Fibroblast of lung (primary cell): ENCODE measurements around the gene ARMC9. TPM values are rescaled to one million over a fixed set of nuclear protein-coding genes. Genes with fewer than 3 reads are reported as not detected.

Source experiments
- DNase-seq, 2 donors: peaks; one replicate each; pipeline versions ENCODE4 v3.0.0 to v3.0.0-alpha.2; 2010; ENCODE audit warnings: low read depth in 2 of 2
- H2AFZ ChIP-seq: 2 replicates; pipeline ENCODE4 v1.5.1; 2012; ENCODE audit warnings: low read length, control low read depth, inconsistent platforms
- H3K27ac ChIP-seq: 2 replicates; pipeline ENCODE4 v1.5.1; 2011; ENCODE audit warnings: low read length, control low read depth; ENCODE audit not compliant: insufficient read depth
- H3K27me3 ChIP-seq: 2 replicates; pipeline ENCODE4 v1.5.1; 2011; ENCODE audit warnings: mild to moderate bottlenecking, low read length; ENCODE audit not compliant: control insufficient read depth, insufficient read depth
- H3K36me3 ChIP-seq: 2 replicates; pipeline ENCODE4 v1.5.1; 2011; ENCODE audit warnings: low read length; ENCODE audit not compliant: control insufficient read depth, insufficient read depth
- H3K4me1 ChIP-seq: 2 replicates; pipeline ENCODE4 v1.5.1; 2011; ENCODE audit warnings: low read length; ENCODE audit not compliant: control insufficient read depth, insufficient read depth; ENCODE audit errors: extremely low read depth
- H3K4me2 ChIP-seq: 2 replicates; pipeline ENCODE4 v1.5.1; 2011; ENCODE audit warnings: low read length, control low read depth; ENCODE audit not compliant: insufficient read depth; ENCODE audit errors: extremely low read depth
- H3K4me3 ChIP-seq, 4 experiments: fragments of 200-600 bp in 1 of 4; sonication (generic) in 1 of 4; replicated peaks in 1 of 4; 2 replicates each; pipeline ENCODE4 v1.5.1; 2011 to 2016; ENCODE audit warnings: low read length in 4 of 4, low read depth in 3 of 4, mild to moderate bottlenecking in 3 of 4, control low read depth in 2 of 4, inconsistent platforms in 1 of 4, mixed read lengths in 1 of 4; ENCODE audit not compliant: insufficient read depth in 1 of 4; ENCODE audit errors: control extremely low read depth in 1 of 4
- H3K79me2 ChIP-seq: 2 replicates; pipeline ENCODE4 v1.5.1; 2012; ENCODE audit warnings: mild to moderate bottlenecking, low read length, inconsistent platforms; ENCODE audit not compliant: control insufficient read depth, insufficient read depth
- H3K9ac ChIP-seq: 2 replicates; pipeline ENCODE4 v1.5.1; 2011; ENCODE audit warnings: mild to moderate bottlenecking, low read length, control low read depth; ENCODE audit not compliant: insufficient read depth
- H3K9me3 ChIP-seq: 2 replicates; pipeline ENCODE4 v1.5.1; 2012; ENCODE audit warnings: low read depth, low read length; ENCODE audit not compliant: control insufficient read depth, insufficient read depth
- H4K20me1 ChIP-seq: 2 replicates; pipeline ENCODE4 v1.5.1; 2011; ENCODE audit warnings: low read length; ENCODE audit not compliant: control insufficient read depth, insufficient read depth; ENCODE audit errors: extremely low read depth
- CTCF ChIP-seq, 2 donors: IDR thresholded peaks in 1 of 2; conservative IDR thresholded peaks in 1 of 2; 1 replicate in 1 of 2; 2 replicates in 1 of 2; pipeline ENCODE4 v1.5.1; 2011 to 2012; ENCODE audit warnings: low read length in 2 of 2, control low read depth in 1 of 2, inconsistent platforms in 1 of 2, low read depth in 1 of 2, mild to moderate bottlenecking in 1 of 2
- EZH2 ChIP-seq: IDR thresholded peaks from 2 replicates; pipeline ENCODE4 v1.5.1; 2012; ENCODE audit warnings: low read length, control low read depth, mild to moderate bottlenecking; ENCODE audit errors: missing control alignments
- polyA plus RNA-seq, 2 donors: library from polyadenylated mRNA; depleted of rRNA in 1 of 2; stranded (reverse) in 1 of 2; unstranded in 1 of 2; fragments of >200 nt; gene quantifications; 2 replicates each; pipeline ENCODE4 v1.2.1, GENCODE V29; 2011 to 2012; ENCODE audit warnings: missing spikeins in 1 of 2
- total RNA-seq: library from RNA; depleted of rRNA; stranded (reverse); fragments of >200 nt; gene quantifications from 2 replicates; pipeline ENCODE4 v1.2.1, GENCODE V29; 2014

The ARMC9 gene
- total and polyA plus RNA-seq, 2 donors (not counting 1 experiment from before 2014, with no cell fraction given): 68.4 to 153 TPM

- no peak overlapping the region for H3K4me2 ChIP-seq
- H2AFZ ChIP-seq: no peak overlapping the region
- H3K36me3 ChIP-seq: peaks cover 9% of the 10 kb centered on the region
- H3K27ac ChIP-seq: no peak overlapping the region
- H3K4me3 ChIP-seq: no peak overlapping the region
- peak in 1 of 2 donors; percentile 82 for DNase-seq
- H3K9ac ChIP-seq: no peak overlapping the region
- H3K79me2 ChIP-seq: no peaks in the 10 kb centered on the region
- H3K9me3 ChIP-seq: no peaks in the 10 kb centered on the region
- no peaks in the 10 kb centered on the region for H3K4me1 ChIP-seq
- H3K27me3 ChIP-seq: no peaks in the 10 kb centered on the region
- TF ChIP-seq EZH2: no peak
- no peak for TF ChIP-seq CTCF (conservative IDR thresholded peaks at IDR 0.05 in 1 of 2, IDR thresholded peaks at IDR 0.05 in 1 of 2; ENCODE audit: low read depth in 1 of 2, low read length in 2 of 2)
- no peaks in the 10 kb centered on the region for H4K20me1 ChIP-seq
Observed at GRCh38 chr2:231308631-231309428, 110.4 kb downstream of the ARMC9 start.

DNA sequence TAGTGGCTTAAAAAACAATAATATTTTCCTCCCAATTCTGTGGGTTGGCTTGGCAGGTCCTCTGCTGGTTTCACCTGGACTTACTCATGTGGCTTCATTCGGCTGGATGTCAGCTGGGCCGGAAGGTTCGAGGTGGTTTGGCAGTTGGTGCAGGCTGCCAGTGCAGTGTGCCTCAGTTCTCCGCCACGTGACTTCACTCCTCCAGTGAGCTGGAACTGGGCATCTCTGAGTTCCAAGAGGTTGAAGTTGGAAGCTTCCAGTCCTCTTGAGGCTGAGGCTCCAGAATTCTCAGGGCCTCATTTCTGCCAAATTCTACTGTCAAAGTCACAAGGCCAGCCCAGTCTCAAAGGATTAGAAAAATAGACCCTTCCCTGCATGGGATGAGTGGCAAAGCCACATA is 113.6 kb downstream of the ARMC9 start:
- H3K9ac ChIP-seq: no peak overlapping the region
- H3K4me2 ChIP-seq: no peak overlapping the region
- no peak overlapping the region for H3K27ac ChIP-seq
- H4K20me1 ChIP-seq: no peaks in the 10 kb centered on the region
- H3K79me2 ChIP-seq: no peaks in the 10 kb centered on the region
- H3K4me1 ChIP-seq: no peaks in the 10 kb centered on the region
- H3K9me3 ChIP-seq: no peaks in the 10 kb centered on the region
- H3K27me3 ChIP-seq: no peaks in the 10 kb centered on the region
- TF ChIP-seq CTCF (conservative IDR thresholded peaks at IDR 0.05 in 1 of 2, IDR thresholded peaks at IDR 0.05 in 1 of 2; ENCODE audit: low read depth in 1 of 2, low read length in 2 of 2) (no peak), EZH2 (no peak)
- H3K36me3 ChIP-seq: peaks cover 6% of the 10 kb centered on the region
- H2AFZ ChIP-seq: no peak overlapping the region
- no peak overlapping the region for H3K4me3 ChIP-seq
- no peak for DNase-seq

DNA sequence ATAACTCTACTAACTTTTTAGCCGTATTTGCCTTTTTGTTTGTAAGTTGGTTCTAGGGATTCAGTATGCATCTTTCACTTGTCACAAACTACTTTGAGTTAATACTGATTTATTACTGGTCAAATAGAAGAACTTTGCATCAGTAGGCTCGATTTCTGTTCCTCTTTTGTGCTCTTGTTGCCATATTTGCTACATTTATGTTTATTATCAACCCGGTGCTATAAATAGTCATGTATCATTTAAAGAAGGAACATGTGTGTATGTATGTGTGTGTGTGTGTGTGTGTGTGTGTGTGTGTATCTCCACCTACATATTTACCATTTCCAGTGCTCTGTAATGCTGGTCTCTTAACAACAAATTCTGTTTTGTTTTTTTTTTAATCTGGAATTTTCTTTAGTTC is 117.5 kb downstream of the ARMC9 start:
- Histone ChIP-seq H3K4me2 (no peak overlapping the region), H3K4me1 (no peaks in the 10 kb centered on the region), H3K36me3 (peaks cover 6% of the 10 kb centered on the region), H2AFZ (no peak overlapping the region), H3K27me3 (no peaks in the 10 kb centered on the region), H4K20me1 (no peaks in the 10 kb centered on the region), H3K9me3 (no peaks in the 10 kb centered on the region), H3K4me3 (no peak overlapping the region), H3K27ac (no peak overlapping the region), H3K9ac (no peak overlapping the region), H3K79me2 (no peaks in the 10 kb centered on the region)
- DNase-seq: no peak
- TF ChIP-seq EZH2 (no peak), CTCF (conservative IDR thresholded peaks at IDR 0.05 in 1 of 2, IDR thresholded peaks at IDR 0.05 in 1 of 2; ENCODE audit: low read depth in 1 of 2, low read length in 2 of 2) (no peak)
